GM21390 (cell line): ENCODE results near the gene DTWD1.
A peak's percentile ranks its signal among the peaks of the same experiment; 100 is the strongest.
"Not testable (repeated sequence)": the region's sequence is repeated elsewhere in the genome, so short reads cannot be mapped to it uniquely, and the experiment has no call there.

ENCODE experiments used
- ATAC-seq: cut with Tn5 transposase; IDR thresholded peaks from one replicate; pipeline ENCODE4 v1.9.1; 2021; ENCODE audit not compliant: unreplicated experiment

DTWD1 gene

GRCh38 chr15:49620658-49621368, at the start of gene DTWD1, which contains the start of gene FAM227B:
TSS of gene DTWD1 (plus strand) at chr15:49621048. CDS start at chr15:49625168, 4,120 bp downstream.
TSS of gene FAM227B (minus strand) at chr15:49620818. CDS start at chr15:49615171, 5,647 bp downstream.
- peak; percentile 98 for ATAC-seq

GRCh38 chr15:49573421-49573820, 47.4 kb upstream of the DTWD1 start:
- no peak for ATAC-seq

- no peak for ATAC-seq
Measured at GRCh38 chr15:49589030-49589429, 31.8 kb upstream of the DTWD1 start.

GRCh38 chr15:49592829-49593316, 28.0 kb upstream of the DTWD1 start:
- ATAC-seq, result not testable (repeated sequence)

- no peak for ATAC-seq
Measured at GRCh38 chr15:49604625-49605409, 16.0 kb upstream of the DTWD1 start.

GRCh38 chr15:49605588-49605987, 15.3 kb upstream of the DTWD1 start:
- no peak for ATAC-seq

- no peak for ATAC-seq
Measured at GRCh38 chr15:49606594-49606993, 14.3 kb upstream of the DTWD1 start.

- no peak for ATAC-seq
Measured at GRCh38 chr15:49610157-49610918, 10.5 kb upstream of the DTWD1 start.

- ATAC-seq, result not testable (repeated sequence)
Measured at GRCh38 chr15:49612240-49612639, 8.6 kb upstream of the DTWD1 start.

- ATAC-seq, result no peak
Measured at GRCh38 chr15:49619226-49619625, 1.6 kb upstream of the DTWD1 start.

- peak; percentile 0 for ATAC-seq
Measured at GRCh38 chr15:49620199-49620598, 649 bp upstream of the DTWD1 start.

GRCh38 chr15:49621401-49621811, 558 bp downstream of the DTWD1 start:
- no peak for ATAC-seq

GRCh38 chr15:49621887-49622286, 1.0 kb downstream of the DTWD1 start:
- no peak for ATAC-seq

GRCh38 chr15:49622561-49622960, 1.7 kb downstream of the DTWD1 start:
- no peak for ATAC-seq

GRCh38 chr15:49624056-49624455, 3.2 kb downstream of the DTWD1 start:
- no peak for ATAC-seq

GRCh38 chr15:49625460-49626036, 4.7 kb downstream of the DTWD1 start:
- ATAC-seq, result no peak

- no peak for ATAC-seq
Measured at GRCh38 chr15:49627407-49627877, 6.6 kb downstream of the DTWD1 start.

- no peak for ATAC-seq
Measured at GRCh38 chr15:49628379-49628778, 7.5 kb downstream of the DTWD1 start.

- no peak for ATAC-seq
Measured at GRCh38 chr15:49637857-49638256, 17.0 kb downstream of the DTWD1 start.

- no peak for ATAC-seq
Measured at GRCh38 chr15:49644364-49644794, 23.5 kb downstream of the DTWD1 start.

- ATAC-seq, result no peak
Measured at GRCh38 chr15:49645277-49645676, 24.4 kb downstream of the DTWD1 start.
